HepG2 (cell line): ENCODE data around the gene MPV17L2. TPM values are rescaled to one million over a fixed set of nuclear protein-coding genes. Genes with fewer than 3 reads are reported as not detected.
A peak's percentile ranks its signal among the peaks of the same experiment; 100 is the strongest.

Experiments used
- AKNA ChIP-seq: sonication (generic); formaldehyde crosslinking; IDR thresholded peaks from 2 replicates; pipeline ENCODE4 v1.4.0; 2020; ENCODE audit warnings: missing genetic modification reagents, borderline replicate concordance
- ATF2 ChIP-seq: sonication (generic); formaldehyde crosslinking; IDR thresholded peaks from 2 replicates; pipeline ENCODE4 v1.4.0; 2020; ENCODE audit warnings: missing genetic modification reagents
- BRCA1 ChIP-seq: sonication (generic); formaldehyde crosslinking; IDR thresholded peaks from 2 replicates; pipeline ENCODE4 v1.4.0; 2020; ENCODE audit warnings: missing genetic modification reagents
- DR1 ChIP-seq: sonication (generic); formaldehyde crosslinking; IDR thresholded peaks from 2 replicates; pipeline ENCODE4 v1.8.0; 2021; ENCODE audit warnings: mild to moderate bottlenecking, missing genetic modification reagents, inconsistent platforms
- KLF12 ChIP-seq: sonication (generic); formaldehyde crosslinking; IDR thresholded peaks from 2 replicates; pipeline ENCODE4 v1.4.0; 2020; ENCODE audit warnings: missing genetic modification reagents, borderline replicate concordance
- MYPOP ChIP-seq: sonication (generic); formaldehyde crosslinking; IDR thresholded peaks from 2 replicates; pipeline ENCODE4 v1.8.1; 2023; ENCODE audit warnings: mild to moderate bottlenecking, moderate library complexity, missing genetic modification reagents
- PHF21A ChIP-seq: sonication (generic); formaldehyde crosslinking; IDR thresholded peaks from 2 replicates; pipeline ENCODE4 v1.5.0; 2020; ENCODE audit warnings: mild to moderate bottlenecking, missing genetic modification reagents
- POLR2A ChIP-seq, 2 experiments: IDR thresholded peaks; 2 replicates each; pipeline ENCODE4 v1.6.1; 2011; ENCODE audit warnings: low read depth in 2 of 2, low read length in 2 of 2, mild to moderate bottlenecking in 1 of 2, moderate library complexity in 1 of 2; ENCODE audit not compliant: insufficient read depth in 1 of 2
- RXRA ChIP-seq: sonication (generic); formaldehyde crosslinking; IDR thresholded peaks from 2 replicates; pipeline ENCODE4 v1.5.1; 2020; ENCODE audit warnings: missing genetic modification reagents
- SP1 ChIP-seq, 2 experiments: fragments of 450-650 bp in 1 of 2; sonication (generic) in 1 of 2; formaldehyde crosslinking in 1 of 2; IDR thresholded peaks; 2 replicates each; pipeline versions ENCODE4 v1.4.0 to v1.6.1; 2016 to 2020; ENCODE audit warnings: missing genetic modification reagents in 1 of 2
- SRSF4 ChIP-seq: fragments of 200-400 bp; formaldehyde crosslinking; IDR thresholded peaks from one replicate; pipeline ENCODE4 v1.6.1; 2018; ENCODE audit warnings: mild to moderate bottlenecking, low read depth, low read length, moderate library complexity; ENCODE audit not compliant: poor library complexity, severe bottlenecking
- TFDP2 ChIP-seq: sonication (generic); formaldehyde crosslinking; IDR thresholded peaks from 2 replicates; pipeline ENCODE4 v1.4.0; 2020; ENCODE audit warnings: missing genetic modification reagents
- THYN1 ChIP-seq: sonication (generic); formaldehyde crosslinking; IDR thresholded peaks from 2 replicates; pipeline ENCODE4 v1.8.1; 2023; ENCODE audit warnings: low read depth, mild to moderate bottlenecking, moderate library complexity, missing genetic modification reagents, borderline replicate concordance
- ZBTB39 ChIP-seq: sonication (generic); formaldehyde crosslinking; IDR thresholded peaks from 2 replicates; pipeline ENCODE4 v1.5.0; 2020; ENCODE audit warnings: missing genetic modification reagents
- ZFY ChIP-seq: sonication (generic); formaldehyde crosslinking; IDR thresholded peaks from 2 replicates; pipeline ENCODE4 v1.4.0; 2020; ENCODE audit warnings: missing genetic modification reagents
- ZNF317 ChIP-seq: sonication (generic); formaldehyde crosslinking; IDR thresholded peaks from 2 replicates; pipeline ENCODE4 v1.5.0; 2020; ENCODE audit warnings: mild to moderate bottlenecking, missing genetic modification reagents
- ZNF768 ChIP-seq: sonication (generic); formaldehyde crosslinking; IDR thresholded peaks from 2 replicates; pipeline ENCODE4 v1.4.0; 2020; ENCODE audit warnings: missing genetic modification reagents
- polyA plus RNA-seq, 8 experiments: library from polyadenylated mRNA; depleted of rRNA in 3 of 8; stranded (reverse) in 7 of 8; unstranded in 1 of 8; fragments of >200 nt; fragmentation: Illumina TruSeq in 4 of 8; extraction: Trizol in 4 of 8; gene quantifications; 2 replicates each; pipeline versions ENCODE4 v1.2.1 to v1.2.3, GENCODE V29; 2011 to 2016; ENCODE audit warnings: low read depth in 4 of 8, missing spikeins in 1 of 8, mixed read lengths in 1 of 8; ENCODE audit not compliant: insufficient read depth in 1 of 8
- total RNA-seq, 5 experiments: library from RNA; depleted of rRNA; stranded (reverse); fragments of >200 nt; fragmentation: Illumina TruSeq; extraction: Trizol; gene quantifications; 2 replicates each; pipeline ENCODE4 v1.2.3, GENCODE V29; 2016; ENCODE audit warnings: low read depth in 1 of 5

The MPV17L2 gene
- total and polyA plus RNA-seq, 2 of the 13 experiments (the other 11 are each of a cell fraction or from before 2014, with no cell fraction given), result 13.6 to 16.7 TPM

- 0 out of 2 replicates have a peak, but pooled peaks have one; percentile 19 for TF ChIP-seq ATF2 (CRISPR knock-in tag)
- TF ChIP-seq TFDP2 (CRISPR knock-in tag), result no peak
- no peak for TF ChIP-seq AKNA (CRISPR knock-in tag)
- no peak for TF ChIP-seq ZBTB39 (CRISPR knock-in tag)
- peak in 1 of 2 experiments; percentile 44; a peak in 1 of 4 replicates for TF ChIP-seq POLR2A (IDR thresholded peaks at IDR 0.05; ENCODE audit: insufficient read depth in 1 of 2, low read depth in 2 of 2, low read length in 2 of 2)
- TF ChIP-seq THYN1 (CRISPR knock-in tag), result no peak
- peak; percentile 17 for TF ChIP-seq ZFY
- no peak for TF ChIP-seq RXRA (CRISPR knock-in tag)
- TF ChIP-seq DR1 (CRISPR knock-in tag), result no peak; the same call in 1 of the 2 replicates
- no peak for TF ChIP-seq KLF12 (CRISPR knock-in tag)
- TF ChIP-seq PHF21A (CRISPR knock-in tag), result peak; percentile 79
- peak; percentile 11; the same call in 1 of the 2 replicates for TF ChIP-seq MYPOP (CRISPR knock-in tag)
- no peak for TF ChIP-seq BRCA1 (CRISPR knock-in tag)
- no peak for TF ChIP-seq SP1 (IDR thresholded peaks at IDR 0.05)
- TF ChIP-seq SP1 (CRISPR knock-in tag; IDR thresholded peaks at IDR 0.05), result peak; percentile 81
- TF ChIP-seq ZNF317 (CRISPR knock-in tag), result no peak
- no peak for TF ChIP-seq SRSF4
- no peak for TF ChIP-seq ZNF768
Observed at GRCh38 chr19:18223860-18224524, 31.0 kb downstream of the MPV17L2 start (continued).
